H1 (cell line): ENCODE data around the gene PSMA2. TPM values are rescaled to one million over a fixed set of nuclear protein-coding genes. Genes with fewer than 3 reads are reported as not detected.

Source experiments
- CTCF ChIA-PET: fragments of 300-600 bp; sonication (Branson Sonifier 250); formaldehyde crosslinking; loops from one replicate; lab custom pipeline; 2021; ENCODE audit not compliant: partially characterized antibody; lab: Charles Lee
- POLR2A ChIA-PET: fragments of 300-600 bp; sonication (Branson Sonifier 250); formaldehyde crosslinking; loops from one replicate; lab custom pipeline; 2021; ENCODE audit warnings: inconsistent platforms; ENCODE audit not compliant: partially characterized antibody; lab: Charles Lee
- DNase-seq, 2 experiments: peaks; one replicate each; pipeline versions ENCODE4 v3.0.0 to v3.0.0-alpha.2; 2010 to 2022; ENCODE audit warnings: low spot score in 2 of 2, low read depth in 1 of 2, mixed read lengths in 1 of 2
- FAIRE-seq: peaks from 2 replicates; lab custom pipeline; 2011; peaks lifted over from hg19 to GRCh38; lab: Jason Lieb, UNC
- H2AFZ ChIP-seq: 2 replicates; pipeline ENCODE4 v1.8.1; 2012; ENCODE audit warnings: low read length, inconsistent platforms
- H2AK5ac ChIP-seq: 2 replicates; pipeline ENCODE4 v1.6.1; 2013; ENCODE audit warnings: low read depth, low read length
- H2BK120ac ChIP-seq: replicated peaks from 2 replicates; pipeline ENCODE3; 2013; ENCODE audit warnings: low read depth, low read length, inconsistent platforms
- H2BK12ac ChIP-seq: 2 replicates; pipeline ENCODE4 v1.6.1; 2013; ENCODE audit warnings: low read depth, low read length
- H2BK15ac ChIP-seq: 2 replicates; pipeline ENCODE4 v1.6.1; 2013; ENCODE audit warnings: low read length
- H2BK20ac ChIP-seq: 2 replicates; pipeline ENCODE4 v1.6.1; 2013; ENCODE audit warnings: low read length
- H2BK5ac ChIP-seq: 2 replicates; pipeline ENCODE4 v1.6.1; 2013; ENCODE audit warnings: low read depth, low read length
- H3K14ac ChIP-seq: 2 replicates; pipeline ENCODE4 v1.6.1; 2013; ENCODE audit warnings: inconsistent platforms; ENCODE audit not compliant: insufficient read length
- H3K18ac ChIP-seq: 2 replicates; pipeline ENCODE4 v1.6.1; 2013; ENCODE audit warnings: low read length; ENCODE audit errors: extremely low read depth
- H3K23ac ChIP-seq: 2 replicates; pipeline ENCODE4 v1.6.1; 2013; ENCODE audit warnings: inconsistent platforms; ENCODE audit not compliant: insufficient read length
- H3K23me2 ChIP-seq: 2 replicates; pipeline ENCODE4 v1.6.1; 2013; ENCODE audit warnings: low read depth, low read length
- H3K27ac ChIP-seq: 2 replicates; pipeline ENCODE4 v1.6.1; 2011; ENCODE audit warnings: low read depth, low read length, inconsistent platforms
- H3K27me3 ChIP-seq, 4 experiments: replicated peaks in 1 of 4; 1 replicate in 1 of 4; 2 replicates in 3 of 4; pipeline versions ENCODE4 v1.6.1 to v1.8.1; 2011 to 2013; ENCODE audit warnings: low read length in 3 of 4, mild to moderate bottlenecking in 3 of 4, inconsistent platforms in 2 of 4, mixed read lengths in 2 of 4, moderate library complexity in 1 of 4; ENCODE audit not compliant: control insufficient read depth in 3 of 4, insufficient read depth in 3 of 4; ENCODE audit errors: extremely low read depth in 1 of 4
- H3K36me3 ChIP-seq, 4 experiments: 2 replicates each; pipeline versions ENCODE4 v1.6.1 to v1.8.1; 2011 to 2013; ENCODE audit warnings: mild to moderate bottlenecking in 4 of 4, low read length in 3 of 4, moderate library complexity in 2 of 4, control low read depth in 1 of 4, inconsistent platforms in 1 of 4; ENCODE audit not compliant: insufficient read depth in 4 of 4, control insufficient read depth in 2 of 4
- H3K4ac ChIP-seq: replicated peaks from 2 replicates; pipeline ENCODE3; 2013; ENCODE audit warnings: low read length, low read depth, mixed read lengths, inconsistent platforms; ENCODE audit not compliant: insufficient read length
- H3K4me1 ChIP-seq, 4 experiments: replicated peaks in 1 of 4; 1 replicate in 1 of 4; 2 replicates in 3 of 4; pipeline versions ENCODE4 v1.6.1 to v1.8.1; 2011 to 2013; ENCODE audit warnings: low read length in 3 of 4, inconsistent platforms in 2 of 4, mixed read lengths in 1 of 4; ENCODE audit not compliant: insufficient read depth in 4 of 4, control insufficient read depth in 3 of 4
- H3K4me2 ChIP-seq, 2 experiments: 2 replicates each; pipeline versions ENCODE4 v1.6.1 to v1.8.1; 2011 to 2013; ENCODE audit warnings: low read depth in 2 of 2, low read length in 2 of 2, control low read depth in 1 of 2, inconsistent platforms in 1 of 2, mild to moderate bottlenecking in 1 of 2; ENCODE audit not compliant: insufficient read depth in 1 of 2
- H3K4me3 ChIP-seq, 4 experiments: fragments of 200-600, 300-600 bp in 1 of 4; sonication (generic), shearing (Covaris generic), sonication (Bioruptor Twin) in 1 of 4; 2 replicates each; pipeline versions ENCODE4 v1.5.1 to v1.8.1; 2011 to 2016; ENCODE audit warnings: low read length in 4 of 4, low read depth in 3 of 4, control low read depth in 2 of 4, inconsistent platforms in 2 of 4, mild to moderate bottlenecking in 2 of 4, mixed read lengths in 1 of 4, moderate library complexity in 1 of 4; ENCODE audit not compliant: insufficient read depth in 2 of 4; ENCODE audit errors: extremely low read depth in 1 of 4
- H3K56ac ChIP-seq: replicated peaks from 2 replicates; pipeline ENCODE3; 2013; ENCODE audit warnings: low read depth, mild to moderate bottlenecking, mixed read lengths, low read length, inconsistent platforms; ENCODE audit not compliant: insufficient read length
- H3K79me1 ChIP-seq: 2 replicates; pipeline ENCODE4 v1.6.1; 2013; ENCODE audit warnings: low read depth, low read length, control low read depth
- H3K79me2 ChIP-seq, 2 experiments: 2 replicates each; pipeline versions ENCODE4 v1.6.1 to v1.8.1; 2012 to 2013; ENCODE audit warnings: low read length in 2 of 2, mild to moderate bottlenecking in 2 of 2, inconsistent platforms in 1 of 2; ENCODE audit not compliant: insufficient read depth in 2 of 2, control insufficient read depth in 1 of 2
- H3K9ac ChIP-seq, 4 experiments: replicated peaks in 1 of 4; 1 replicate in 1 of 4; 2 replicates in 3 of 4; pipeline versions ENCODE4 v1.6.1 to v1.8.1; 2011 to 2013; ENCODE audit warnings: low read depth in 3 of 4, low read length in 3 of 4, control low read depth in 2 of 4, mild to moderate bottlenecking in 2 of 4, moderate library complexity in 2 of 4, inconsistent platforms in 1 of 4; ENCODE audit errors: extremely low read depth in 1 of 4
- H3K9me3 ChIP-seq, 2 experiments: 2 replicates each; pipeline versions ENCODE4 v1.6.1 to v1.8.1; 2012 to 2013; ENCODE audit warnings: mild to moderate bottlenecking in 2 of 2, moderate library complexity in 2 of 2, control low read depth in 1 of 2, inconsistent platforms in 1 of 2, low read depth in 1 of 2, low read length in 1 of 2, mixed read lengths in 1 of 2; ENCODE audit not compliant: insufficient read depth in 2 of 2
- H4K20me1 ChIP-seq, 2 experiments: replicated peaks in 1 of 2; 2 replicates each; pipeline versions ENCODE3 to v1.8.1; 2011 to 2013; ENCODE audit warnings: inconsistent platforms in 2 of 2, low read length in 2 of 2, mild to moderate bottlenecking in 1 of 2; ENCODE audit not compliant: insufficient read depth in 2 of 2, control insufficient read depth in 1 of 2
- H4K5ac ChIP-seq: 2 replicates; pipeline ENCODE4 v1.6.1; 2013; ENCODE audit warnings: low read length, low read depth, mixed read lengths, inconsistent platforms; ENCODE audit not compliant: insufficient read length
- H4K8ac ChIP-seq: 2 replicates; pipeline ENCODE4 v1.8.0; 2013; ENCODE audit warnings: mild to moderate bottlenecking, moderate library complexity, low read length, inconsistent platforms; ENCODE audit not compliant: insufficient read depth; ENCODE audit errors: extremely low read depth
- H4K91ac ChIP-seq: replicated peaks from 2 replicates; pipeline ENCODE3; 2013; ENCODE audit warnings: low read length, mixed read lengths, inconsistent platforms; ENCODE audit not compliant: insufficient read length
- CREB1 ChIP-seq: IDR thresholded peaks from 2 replicates; pipeline ENCODE4 v1.6.1; 2012; ENCODE audit warnings: inconsistent platforms
- EP300 ChIP-seq, 2 experiments: IDR thresholded peaks; 1 replicate in 1 of 2; 2 replicates in 1 of 2; pipeline ENCODE4 v1.6.1; 2011 to 2012; ENCODE audit warnings: low read depth in 2 of 2, low read length in 2 of 2, mild to moderate bottlenecking in 2 of 2, borderline replicate concordance in 1 of 2, inconsistent platforms in 1 of 2, moderate library complexity in 1 of 2
- HDAC2 ChIP-seq, 2 experiments: fragments of 300-600 bp in 1 of 2; sonication (generic) in 1 of 2; IDR thresholded peaks; 2 replicates each; pipeline ENCODE4 v1.6.1; 2011 to 2012; ENCODE audit warnings: low read depth in 2 of 2, low read length in 2 of 2, mild to moderate bottlenecking in 2 of 2, moderate library complexity in 2 of 2, borderline replicate concordance in 1 of 2, inconsistent platforms in 1 of 2
- MAFK ChIP-seq: IDR thresholded peaks from 2 replicates; pipeline ENCODE4 v1.6.1; 2012; ENCODE audit warnings: low read depth, mild to moderate bottlenecking, improper control_type of control experiment, low read length
- POLR2AphosphoS5 ChIP-seq: IDR thresholded peaks from 2 replicates; pipeline ENCODE4 v1.6.1; 2011; ENCODE audit warnings: low read depth, low read length
- SAP30 ChIP-seq: fragments of 300-600 bp; sonication (generic); IDR thresholded peaks from 2 replicates; pipeline ENCODE4 v1.7.1; 2012; ENCODE audit warnings: low read length, moderate library complexity, mild to moderate bottlenecking, inconsistent platforms; ENCODE audit not compliant: insufficient read depth, insufficient replicate concordance
- SP1 ChIP-seq: IDR thresholded peaks from 2 replicates; pipeline ENCODE4 v1.6.1; 2011; ENCODE audit warnings: low read depth, low read length
- TCF12 ChIP-seq: IDR thresholded peaks from 2 replicates; pipeline ENCODE4 v1.6.1; 2011; ENCODE audit warnings: low read depth, mild to moderate bottlenecking, low read length
- WGBS, 2 experiments: shearing (Covaris generic) in 1 of 2; methylation state at CpG; one replicate each; pipeline versions ENCODE4 v1.1.6 to v1.1.7; 2013 to 2015; ENCODE audit warnings: low lambda C conversion rate in 2 of 2, mixed read lengths in 2 of 2, inconsistent platforms in 1 of 2, low coverage in 1 of 2, missing lambda C conversion rate in 1 of 2; ENCODE audit not compliant: insufficient replicate concordance in 2 of 2, insufficient coverage in 1 of 2, insufficient read length in 1 of 2; ENCODE audit errors: extremely low coverage in 1 of 2, missing lambda C conversion rate in 1 of 2; 5-methylcytosine and 5-hydroxymethylcytosine counted together
- polyA plus RNA-seq, 7 experiments: library from polyadenylated mRNA; depleted of rRNA in 3 of 7; stranded (reverse) in 5 of 7; unstranded in 2 of 7; fragments of >200 nt in 5 of 7; fragments of 200-250 nt in 2 of 7; gene quantifications; 1 replicate in 5 of 7; 2 replicates in 1 of 7; 4 replicates in 1 of 7; pipeline versions ENCODE4 v1.2.1 to v1.2.3, GENCODE V29; 2011 to 2013; ENCODE audit warnings: missing spikeins in 2 of 7, mixed read lengths in 2 of 7
- total RNA-seq: library from RNA; stranded (reverse); fragmentation: NEBNext Ultra II Directional; extraction: Animal tissue kit (Norgen Biotek cat#: 25700); gene quantifications from 2 replicates; pipeline ENCODE4 v1.2.1, GENCODE V29; 2021
- TF ChIP-seq, protein P1 (sequence below): IDR thresholded peaks from 2 replicates; pipeline ENCODE4 v1.6.1; 2011; ENCODE audit warnings: low read depth, mild to moderate bottlenecking, low read length; ENCODE audit not compliant: insufficient read depth

PSMA2 gene
- total and polyA plus RNA-seq, 2 of the 8 experiments (the other 6 are each of a cell fraction or from before 2014, with no cell fraction given), result 211 to 259 TPM

GRCh38 chr7:42911454-42912447, 20.2 kb downstream of the PSMA2 start, which contains the start of gene C7orf25:
TSS of gene C7orf25 (minus strand) at chr7:42912070. CDS start at chr7:42910900, 1,170 bp downstream.
- peak within 1 kb of the TSS; percentile 55; the same call in 1 of the 2 replicates for H2AFZ ChIP-seq
- TF ChIP-seq, protein P1, sequence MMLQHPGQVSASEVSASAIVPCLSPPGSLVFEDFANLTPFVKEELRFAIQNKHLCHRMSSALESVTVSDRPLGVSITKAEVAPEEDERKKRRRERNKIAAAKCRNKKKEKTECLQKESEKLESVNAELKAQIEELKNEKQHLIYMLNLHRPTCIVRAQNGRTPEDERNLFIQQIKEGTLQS, result peak; percentile 88
- TF ChIP-seq MAFK (no peak), SP1 (no peak), TCF12 (peak; percentile 73; the same call in 1 of the 2 replicates), EP300 (IDR thresholded peaks at IDR 0.05; ENCODE audit: borderline replicate concordance in 1 of 2, low read depth in 2 of 2, low read length in 2 of 2) (no peak), POLR2AphosphoS5 (peak; percentile 82), CREB1 (peak; percentile 87), HDAC2 (IDR thresholded peaks at IDR 0.05; ENCODE audit: borderline replicate concordance in 1 of 2, low read depth in 2 of 2, low read length in 2 of 2) (peak in 1 of 2 experiments; percentile 59; a peak in 1 of 4 replicates), SAP30 (no peak)

More at GRCh38 chr7:42911454-42912447, 20.2 kb downstream of the PSMA2 start, which contains the start of gene C7orf25:
- DNase-seq (peak; percentile 91 to 98), FAIRE-seq (no peak)
- no peak within 1 kb of the TSS for H3K23ac ChIP-seq
- peak within 1 kb of the TSS; percentile 41; the same call in 1 of the 2 replicates for H2AK5ac ChIP-seq
- H4K20me1 ChIP-seq, result no peaks in the 10 kb centered on the region
- peak within 1 kb of the TSS; percentile 64 to 85 (median 68) for H3K4me3 ChIP-seq
- H3K14ac ChIP-seq, result no peak within 1 kb of the TSS
- peaks cover 4% of the 10 kb centered on the region; the same call in 1 of the 2 replicates for H3K79me1 ChIP-seq
- no peak within 1 kb of the TSS for H4K91ac ChIP-seq
- peak within 1 kb of the TSS; percentile 4 for H3K4ac ChIP-seq
- peak within 1 kb of the TSS; percentile 73 for H3K27ac ChIP-seq
- no peak within 1 kb of the TSS for H2BK120ac ChIP-seq
- ChIA-PET CTCF (interaction anchor here (1.3 kb wide), 1 partner anchor 34 kb away, joined by 6 read pairs; no protein-coding TSS in a partner anchor), POLR2A (interaction anchor here (0.6 to 9.1 kb wide), 7 partner anchors 15 to 905 kb away, joined by 3 to 112 read pairs (median 3); partner anchors contain the start of genes MRPL32 and PSMA2)
- H3K9ac ChIP-seq, result peak within 1 kb of the TSS; percentile 54 to 87 (median 74)
- H3K79me2 ChIP-seq, result peaks cover 0 to 10% of the 10 kb centered on the region in 2 experiments; a peak in 2 of 4 replicates
- H2BK15ac ChIP-seq, result no peak within 1 kb of the TSS
- H2BK12ac ChIP-seq, result no peak within 1 kb of the TSS
- no peak within 1 kb of the TSS for H4K5ac ChIP-seq
- H3K9me3 ChIP-seq, result no peaks in the 10 kb centered on the region
- no peak within 1 kb of the TSS for H2BK20ac ChIP-seq
- peak within 1 kb of the TSS; percentile 78 to 96 for H3K4me2 ChIP-seq
- H4K8ac ChIP-seq, result peak within 1 kb of the TSS; percentile 29; the same call in 1 of the 2 replicates
- peak within 1 kb of the TSS; percentile 56; the same call in 1 of the 2 replicates for H3K18ac ChIP-seq
- peak within 1 kb of the TSS; percentile 60; the same call in 1 of the 2 replicates for H2BK5ac ChIP-seq
- H3K27me3 ChIP-seq, result no peaks in the 10 kb centered on the region
- H3K4me1 ChIP-seq, result peaks cover 2 to 11% (median 5%) of the 10 kb centered on the region in 4 experiments; a peak in 6 of 7 replicates
- no peak within 1 kb of the TSS for H3K56ac ChIP-seq
- H3K36me3 ChIP-seq, result peaks cover 2 to 24% (median 7%) of the 10 kb centered on the region in 4 experiments; a peak in 5 of 8 replicates
- H3K23me2 ChIP-seq, result peaks cover 2% of the 10 kb centered on the region; the same call in 1 of the 2 replicates
- WGBS, 2 experiments, result 1% methylated on average over 64 of the region's 95 CpGs; no CpG with 5 or more reads in 1 of the 2 experiments
